D341Med (cell line): ENCODE results near the gene OR5AU1.

Experiments used
- DNase-seq: peaks from one replicate; pipeline ENCODE4 v3.0.0; 2012; ENCODE audit warnings: low spot score

Gene OR5AU1

GRCh38 chr14:21106498-21107282 is 49.2 kb downstream of the OR5AU1 start:
- peak; percentile 77 for DNase-seq

GRCh38 chr14:21106176-21106497 is 49.7 kb downstream of the OR5AU1 start:
- DNase-seq: no peak

DNA sequence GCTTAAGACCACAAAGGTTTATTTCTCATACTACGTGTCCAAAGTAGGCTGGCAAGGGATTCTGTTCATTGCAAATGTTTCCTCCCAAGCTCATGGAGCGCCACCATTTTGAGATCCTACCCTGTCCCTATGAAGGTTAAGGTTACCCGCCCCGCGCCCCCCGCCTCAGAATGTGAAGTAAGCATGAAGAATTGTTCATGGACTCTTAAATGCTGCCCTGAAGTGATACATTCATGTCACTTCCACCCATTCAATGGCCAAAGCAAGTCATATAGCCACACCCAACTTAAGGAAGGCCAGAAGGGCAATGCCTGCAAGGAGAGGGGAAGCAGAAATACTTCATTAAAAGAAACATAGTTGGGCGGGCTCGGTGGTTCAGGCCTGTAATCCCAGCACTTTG is 50.8 kb downstream of the OR5AU1 start:
- DNase-seq: no peak
